ENCODE results near the gene ENTPD6. TPM values are rescaled to one million over a fixed set of nuclear protein-coding genes. Genes with fewer than 3 reads are reported as not detected.

ENTPD6 gene
- polyA plus RNA-seq, 3 donors, result 36.2 to 120 (median 47.0) TPM

DNA sequence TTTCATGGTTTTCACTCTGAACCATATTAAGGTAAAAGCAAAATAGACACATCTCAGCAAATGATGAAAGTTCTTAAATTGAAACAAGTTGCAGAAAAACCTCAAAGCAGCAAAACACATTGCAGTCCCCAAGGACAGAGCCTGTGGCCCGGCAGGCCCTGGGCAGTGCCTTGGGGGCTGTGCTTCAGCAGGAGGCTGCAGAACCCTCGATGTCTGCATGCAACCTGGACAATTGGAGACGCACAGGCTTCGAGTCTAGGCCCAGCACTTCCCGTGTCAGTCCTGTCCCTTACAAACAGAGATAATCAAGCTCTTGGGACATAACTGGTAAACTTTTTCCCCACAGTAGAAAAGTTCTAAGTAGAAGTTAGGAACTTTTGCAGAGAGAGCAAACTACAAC, 61.6 kb downstream of the ENTPD6 start:
- DNase-seq, result no peak
- H3K9ac ChIP-seq (ENCODE audit: insufficient read depth, low read length, poor library complexity, severe bottlenecking), result no peak overlapping the region
- H3K36me3 Mint-ChIP-seq, result peaks cover 41 to 67% of the 10 kb centered on the region in 2 donors
- H3K9me3 Mint-ChIP-seq, result peaks cover 2 to 13% (median 6%) of the 10 kb centered on the region in 7 donors
- H3K79me2 ChIP-seq (ENCODE audit: insufficient read depth, low read length), result peaks cover 60% of the 10 kb centered on the region
- H3K4me2 ChIP-seq (replicated peaks; ENCODE audit: extremely low read depth, low read length, poor library complexity, severe bottlenecking), result no peak overlapping the region
- no peak overlapping the region for H3K4me3 Mint-ChIP-seq
- intact Hi-C loops (cut with micrococcal nuclease), result no loop called here
- H3K27me3 Mint-ChIP-seq (ENCODE audit: low read depth in 3 of 3), result no peaks in the 10 kb centered on the region
- H3K27ac Mint-ChIP-seq, result peak overlapping the region in 2 of 7 donors; percentile 15 to 23
- TF ChIP-seq, protein P1, sequence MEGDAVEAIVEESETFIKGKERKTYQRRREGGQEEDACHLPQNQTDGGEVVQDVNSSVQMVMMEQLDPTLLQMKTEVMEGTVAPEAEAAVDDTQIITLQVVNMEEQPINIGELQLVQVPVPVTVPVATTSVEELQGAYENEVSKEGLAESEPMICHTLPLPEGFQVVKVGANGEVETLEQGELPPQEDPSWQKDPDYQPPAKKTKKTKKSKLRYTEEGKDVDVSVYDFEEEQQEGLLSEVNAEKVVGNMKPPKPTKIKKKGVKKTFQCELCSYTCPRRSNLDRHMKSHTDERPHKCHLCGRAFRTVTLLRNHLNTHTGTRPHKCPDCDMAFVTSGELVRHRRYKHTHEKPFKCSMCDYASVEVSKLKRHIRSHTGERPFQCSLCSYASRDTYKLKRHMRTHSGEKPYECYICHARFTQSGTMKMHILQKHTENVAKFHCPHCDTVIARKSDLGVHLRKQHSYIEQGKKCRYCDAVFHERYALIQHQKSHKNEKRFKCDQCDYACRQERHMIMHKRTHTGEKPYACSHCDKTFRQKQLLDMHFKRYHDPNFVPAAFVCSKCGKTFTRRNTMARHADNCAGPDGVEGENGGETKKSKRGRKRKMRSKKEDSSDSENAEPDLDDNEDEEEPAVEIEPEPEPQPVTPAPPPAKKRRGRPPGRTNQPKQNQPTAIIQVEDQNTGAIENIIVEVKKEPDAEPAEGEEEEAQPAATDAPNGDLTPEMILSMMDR (IDR thresholded peaks at IDR 0.05), result no peak
- H3K27ac ChIP-seq (ENCODE audit: low read depth in 1 of 2, low read length in 2 of 2), result no peak overlapping the region
- no peaks in the 10 kb centered on the region for H3K4me1 ChIP-seq (ENCODE audit: control insufficient read depth in 1 of 2, insufficient read depth in 2 of 2, low read length in 2 of 2)
- H3K36me3 ChIP-seq (replicated peaks in 1 of 2; ENCODE audit: control insufficient read depth in 1 of 2, insufficient read depth in 2 of 2, low read length in 2 of 2), result peaks cover 26 to 51% of the 10 kb centered on the region in 2 donors
- H3K4me3 ChIP-seq (replicated peaks in 1 of 3; ENCODE audit: low read depth in 2 of 3, low read length in 3 of 3), result no peak overlapping the region
- no peaks in the 10 kb centered on the region for H3K9me3 ChIP-seq (replicated peaks in 1 of 2; ENCODE audit: control insufficient read depth in 1 of 2, insufficient read depth in 1 of 2, low read length in 2 of 2)
- H2AFZ ChIP-seq (ENCODE audit: insufficient read depth, low read depth, low read length, poor library complexity, severe bottlenecking), result no peak overlapping the region
- H4K20me1 ChIP-seq (ENCODE audit: insufficient read depth, low read length), result peaks cover 70% of the 10 kb centered on the region
- H3K4me1 Mint-ChIP-seq, result peaks cover 19% of the 10 kb centered on the region
- 100% methylated on average over 2 of the region's 5 CpGs for WGBS (ENCODE audit: insufficient coverage)
- no peaks in the 10 kb centered on the region for H3K27me3 ChIP-seq (ENCODE audit: control insufficient read depth in 2 of 2, insufficient read depth in 2 of 2, low read length in 2 of 2)

DNA sequence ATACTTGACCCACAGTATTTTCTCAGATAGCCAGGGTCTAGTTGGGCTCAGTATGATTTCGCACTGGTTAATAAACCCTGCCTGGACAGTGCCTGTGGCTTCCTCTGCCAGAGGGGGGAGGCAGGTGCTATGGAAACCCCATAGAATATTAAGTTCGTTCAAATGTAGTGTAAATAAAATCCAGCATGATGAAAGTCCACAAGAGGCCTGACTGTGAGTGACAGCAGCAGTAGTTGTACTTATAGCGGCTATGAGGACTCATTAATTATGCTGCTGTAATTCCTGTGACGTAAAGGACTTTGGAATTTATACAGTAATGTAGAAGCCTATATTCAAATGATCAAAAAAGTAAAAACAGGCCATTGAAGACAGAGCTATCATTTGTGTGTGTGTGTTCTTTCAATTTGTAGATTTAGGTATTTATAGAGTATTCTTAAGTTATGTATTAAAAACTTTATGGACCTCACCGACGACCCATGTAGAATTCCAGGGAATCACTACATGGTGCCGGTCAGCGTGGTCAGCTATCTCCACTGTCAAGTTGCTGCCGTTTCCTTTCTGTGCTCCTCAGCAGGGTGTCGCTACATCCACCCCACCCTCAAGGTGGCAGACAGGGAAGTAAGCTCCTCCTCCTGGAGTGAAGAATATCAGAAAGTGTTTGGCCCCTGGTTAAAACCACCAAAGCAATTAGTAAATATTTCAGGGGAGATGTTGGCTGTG, 62.4 kb downstream of the ENTPD6 start:
- no peak for DNase-seq
- H3K4me3 ChIP-seq (replicated peaks in 1 of 3; ENCODE audit: low read depth in 2 of 3, low read length in 3 of 3), result no peak overlapping the region
- H2AFZ ChIP-seq (ENCODE audit: insufficient read depth, low read depth, low read length, poor library complexity, severe bottlenecking), result no peak overlapping the region
- H3K4me3 Mint-ChIP-seq, result no peak overlapping the region
- intact Hi-C loops (cut with micrococcal nuclease), result no loop called here
- WGBS (ENCODE audit: insufficient coverage), result 97% methylated on average over 5 of the region's 10 CpGs
- peaks cover 52% of the 10 kb centered on the region for H3K79me2 ChIP-seq (ENCODE audit: insufficient read depth, low read length)
- TF ChIP-seq, protein P1 (IDR thresholded peaks at IDR 0.05), result no peak
- no peaks in the 10 kb centered on the region for H3K4me1 ChIP-seq (ENCODE audit: control insufficient read depth in 1 of 2, insufficient read depth in 2 of 2, low read length in 2 of 2)
- no peaks in the 10 kb centered on the region for H3K9me3 ChIP-seq (replicated peaks in 1 of 2; ENCODE audit: control insufficient read depth in 1 of 2, insufficient read depth in 1 of 2, low read length in 2 of 2)
- no peak overlapping the region for H3K9ac ChIP-seq (ENCODE audit: insufficient read depth, low read length, poor library complexity, severe bottlenecking)
- H4K20me1 ChIP-seq (ENCODE audit: insufficient read depth, low read length), result peaks cover 62% of the 10 kb centered on the region
- H3K4me1 Mint-ChIP-seq, result peaks cover 12% of the 10 kb centered on the region
- H3K27me3 Mint-ChIP-seq (ENCODE audit: low read depth in 3 of 3), result no peaks in the 10 kb centered on the region
- H3K36me3 ChIP-seq (replicated peaks in 1 of 2; ENCODE audit: control insufficient read depth in 1 of 2, insufficient read depth in 2 of 2, low read length in 2 of 2), result peaks cover 26 to 44% of the 10 kb centered on the region in 2 donors
- H3K27ac ChIP-seq (ENCODE audit: low read depth in 1 of 2, low read length in 2 of 2), result no peak overlapping the region
- H3K4me2 ChIP-seq (replicated peaks; ENCODE audit: extremely low read depth, low read length, poor library complexity, severe bottlenecking), result no peak overlapping the region
- H3K9me3 Mint-ChIP-seq, result peaks cover 2 to 14% (median 6%) of the 10 kb centered on the region in 7 donors
- peaks cover 40 to 66% of the 10 kb centered on the region in 2 donors for H3K36me3 Mint-ChIP-seq
- no peak overlapping the region for H3K27ac Mint-ChIP-seq
- no peaks in the 10 kb centered on the region for H3K27me3 ChIP-seq (ENCODE audit: control insufficient read depth in 2 of 2, insufficient read depth in 2 of 2, low read length in 2 of 2)
